HG03196 (cell line): ENCODE data around the gene NOD1.
"Not testable (repeated sequence)": the region's sequence is repeated elsewhere in the genome, so short reads cannot be mapped to it uniquely, and the experiment has no call there.

Experiments used
- ATAC-seq: cut with Tn5 transposase; IDR thresholded peaks from one replicate; pipeline ENCODE4 v1.9.1; 2021; ENCODE audit not compliant: unreplicated experiment

The NOD1 gene

DNA sequence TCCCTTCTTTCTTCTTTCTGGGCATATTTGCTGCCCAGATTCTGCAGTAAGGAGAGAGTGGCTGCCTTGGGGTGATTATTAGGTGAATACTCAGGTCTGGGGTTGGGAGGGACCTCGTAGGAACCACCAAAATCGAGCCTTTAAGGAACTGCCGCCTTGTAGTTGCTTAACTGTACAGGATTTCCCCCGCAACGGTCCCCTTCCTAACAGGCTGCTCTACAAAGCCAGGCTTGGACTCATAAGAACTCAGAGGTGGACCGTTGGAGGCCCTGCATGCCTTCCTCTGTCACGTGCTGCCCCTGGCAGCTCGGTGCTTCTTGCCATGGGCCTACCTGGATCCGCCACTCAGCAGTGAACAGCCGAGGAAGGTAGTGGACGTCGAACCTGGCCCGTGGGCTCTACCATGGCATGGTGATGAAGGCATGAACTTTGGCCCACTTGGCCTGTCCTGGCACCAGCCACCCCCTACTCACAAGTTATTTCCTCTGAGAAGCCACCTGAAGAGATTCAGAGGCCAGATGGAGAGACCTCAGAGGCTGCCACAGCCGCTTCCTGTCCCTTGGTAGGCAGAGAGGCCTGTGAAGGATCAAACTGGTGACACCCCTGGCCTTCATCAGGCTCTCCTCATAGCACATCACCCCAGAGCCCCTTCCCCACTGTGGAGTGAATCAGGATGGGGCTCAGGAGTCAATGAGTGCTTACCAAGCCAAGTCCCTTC, 54.6 kb downstream of the NOD1 start:
- no peak for ATAC-seq

DNA sequence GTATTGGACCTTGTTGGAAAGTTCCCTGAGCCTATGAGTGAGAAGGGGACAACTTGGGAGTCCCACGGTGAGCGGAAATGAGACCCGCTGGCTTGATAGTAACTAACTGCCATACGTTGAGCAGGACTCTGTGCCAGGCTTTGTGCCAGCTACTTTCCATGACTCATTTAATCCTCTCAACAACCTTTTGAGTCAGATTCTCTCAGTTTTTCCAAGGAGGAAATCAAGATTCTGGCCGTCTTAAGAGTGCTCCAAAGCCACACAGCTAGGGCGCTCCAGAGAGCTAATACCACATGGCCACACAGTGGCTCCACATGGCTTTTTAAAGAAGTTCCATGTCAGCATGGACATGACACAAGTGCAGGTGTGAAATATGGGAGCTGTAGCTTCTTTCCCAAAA, 55.7 kb downstream of the NOD1 start:
- no peak for ATAC-seq

DNA sequence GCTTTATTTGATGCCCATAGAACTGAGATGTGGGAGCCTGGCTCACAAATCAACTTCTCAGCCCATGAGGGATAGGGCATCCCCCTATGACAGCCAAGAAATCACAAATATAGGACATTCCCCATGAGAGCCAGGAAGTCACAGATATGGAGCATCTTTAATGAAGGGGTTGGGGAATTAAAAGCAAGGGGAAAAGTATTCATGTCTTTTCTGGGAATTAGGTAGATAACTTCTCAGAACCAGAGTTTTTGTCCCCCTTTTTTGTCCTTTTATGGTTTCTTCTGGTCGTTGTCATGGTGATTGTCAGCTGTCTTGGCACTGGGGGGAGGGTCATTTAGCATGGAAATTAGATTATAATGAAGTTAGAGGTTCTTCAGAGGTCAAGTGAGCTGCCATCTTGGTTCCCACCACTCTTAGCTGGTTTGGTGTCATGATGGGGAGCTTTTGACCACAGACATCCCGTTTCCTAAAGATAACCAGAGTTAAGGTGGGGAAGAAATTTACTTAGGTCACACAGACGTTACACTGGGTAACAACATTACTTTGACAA, 56.9 kb downstream of the NOD1 start:
- ATAC-seq, result no peak

DNA sequence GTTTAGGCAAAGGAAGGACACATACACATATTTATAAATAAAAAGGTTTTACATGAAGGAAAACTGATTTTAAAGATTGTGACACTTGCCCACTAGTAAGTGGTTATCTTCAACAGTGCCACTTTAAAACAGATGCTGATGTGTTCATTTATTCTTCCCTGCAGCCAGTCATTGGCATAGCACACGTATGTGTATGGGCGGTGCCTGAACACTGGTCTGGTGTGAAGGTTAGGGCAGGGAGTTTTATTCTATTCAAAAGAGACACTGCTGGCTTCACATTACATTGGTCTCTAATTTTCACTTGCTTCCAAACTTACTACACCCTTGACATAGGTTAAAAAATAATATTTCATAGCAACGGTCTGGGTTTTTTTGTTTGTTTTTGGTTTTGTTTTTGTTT, 57.9 kb downstream of the NOD1 start:
- ATAC-seq, result no peak

DNA sequence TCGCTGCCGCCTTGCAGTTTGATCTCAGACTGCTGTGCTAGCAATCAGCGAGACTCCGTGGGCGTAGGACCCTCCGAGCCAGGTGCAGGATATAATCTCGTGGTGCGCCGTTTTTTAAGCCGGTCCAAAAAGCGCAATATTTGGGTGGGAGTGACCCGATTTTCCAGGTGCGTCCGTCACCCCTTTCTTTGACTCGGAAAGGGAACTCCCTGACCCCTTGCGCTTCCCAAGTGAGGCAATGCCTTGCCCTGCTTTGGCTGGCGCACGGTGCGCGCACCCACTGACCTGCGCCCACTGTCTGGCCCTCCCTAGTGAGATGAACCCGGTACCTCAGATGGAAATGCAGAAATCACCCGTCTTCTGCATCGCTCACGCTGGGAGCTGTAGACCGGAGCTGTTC, 58.5 kb downstream of the NOD1 start:
- ATAC-seq, result not testable (repeated sequence)

DNA sequence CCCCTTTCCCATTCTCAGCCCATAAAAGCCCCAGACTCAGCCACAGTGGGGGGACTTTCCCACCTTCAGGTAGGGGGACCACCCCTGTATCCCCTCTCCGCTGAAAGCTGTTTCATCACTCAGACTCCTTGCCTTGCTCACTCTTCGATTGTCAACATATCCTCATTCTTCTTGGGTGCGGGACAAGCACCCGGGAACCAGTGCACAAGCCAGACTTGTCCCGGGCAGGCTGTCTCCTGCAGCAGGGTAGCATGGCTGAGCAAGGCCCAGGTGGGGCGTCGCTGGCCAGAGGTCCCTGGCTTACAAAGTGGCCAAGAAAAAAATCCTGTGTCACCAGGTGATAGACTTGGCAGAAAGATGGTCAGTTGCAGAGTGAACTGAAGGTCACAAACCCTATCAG, 64.7 kb downstream of the NOD1 start:
- ATAC-seq, result no peak

DNA sequence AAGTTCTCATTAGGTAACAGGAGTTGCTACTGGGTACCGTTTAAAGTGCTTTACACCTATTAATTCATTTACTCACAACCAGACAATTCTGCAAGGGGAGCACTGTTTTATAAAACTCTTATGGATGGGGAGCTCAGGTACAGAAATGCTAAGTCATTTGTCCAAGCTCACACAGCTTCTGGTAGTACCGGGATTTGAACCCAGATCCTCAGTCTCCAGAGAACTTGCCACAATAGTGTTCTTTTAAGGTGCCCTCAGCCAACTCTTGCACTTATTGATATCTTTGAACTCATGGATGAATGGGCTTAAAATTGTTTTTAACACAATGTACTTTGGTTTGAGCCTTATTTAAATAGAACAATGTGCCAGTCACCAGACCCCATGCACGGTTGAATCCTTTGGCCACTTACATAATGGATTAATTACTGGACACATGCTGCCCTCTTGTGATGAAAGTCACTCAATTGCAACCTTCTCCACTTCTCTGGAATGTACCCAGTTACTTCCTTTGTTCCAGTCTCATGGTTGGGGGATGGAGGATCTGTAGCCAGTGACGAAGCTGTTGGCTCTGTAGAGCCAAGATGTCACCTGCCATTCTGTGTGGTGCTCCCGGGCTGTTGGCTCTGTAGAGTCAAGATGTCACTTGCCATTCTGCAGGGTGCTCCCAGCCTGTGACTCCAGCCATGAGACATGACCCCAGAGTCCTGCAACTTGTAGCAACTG, 65.6 kb downstream of the NOD1 start:
- no peak for ATAC-seq

DNA sequence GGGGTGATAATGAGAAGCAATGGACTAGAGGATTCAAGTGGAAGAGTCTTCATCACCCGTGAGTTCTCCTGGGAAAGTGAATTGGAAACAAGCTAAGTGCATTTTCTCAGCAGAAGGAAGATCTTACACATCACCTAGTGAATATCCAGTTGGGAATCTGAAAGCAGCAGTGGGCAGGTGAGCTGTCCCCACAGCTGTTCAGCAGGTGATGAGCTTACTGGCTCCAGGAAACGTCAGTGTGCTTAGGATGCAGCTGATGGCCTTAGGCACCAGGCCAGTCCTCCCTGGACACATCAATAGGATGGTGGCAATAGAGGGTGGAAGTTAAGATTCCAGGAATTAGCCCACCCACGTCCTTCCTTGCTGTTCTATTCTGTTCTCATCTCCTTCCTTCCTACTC, 66.7 kb downstream of the NOD1 start:
- ATAC-seq, result no peak

DNA sequence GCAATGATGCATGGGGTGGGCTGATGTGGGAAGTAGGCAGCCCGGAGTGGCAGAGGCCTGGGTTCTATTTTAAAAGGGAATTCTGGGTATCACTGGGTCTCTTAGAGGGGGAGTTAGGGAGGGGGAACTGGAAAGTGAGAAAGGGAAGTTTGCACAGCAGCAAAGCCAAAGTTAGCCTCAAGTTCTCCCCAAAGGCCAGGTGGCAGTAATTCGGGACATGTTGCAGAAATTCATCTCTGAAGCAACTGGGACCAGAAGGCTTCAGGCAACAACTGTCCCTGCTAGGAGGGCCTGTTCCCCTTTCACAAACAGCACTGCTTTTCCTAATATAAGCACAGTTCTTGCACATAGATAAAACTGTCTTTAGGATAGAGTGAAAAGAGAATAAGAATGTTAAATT, 67.4 kb downstream of the NOD1 start:
- no peak for ATAC-seq

DNA sequence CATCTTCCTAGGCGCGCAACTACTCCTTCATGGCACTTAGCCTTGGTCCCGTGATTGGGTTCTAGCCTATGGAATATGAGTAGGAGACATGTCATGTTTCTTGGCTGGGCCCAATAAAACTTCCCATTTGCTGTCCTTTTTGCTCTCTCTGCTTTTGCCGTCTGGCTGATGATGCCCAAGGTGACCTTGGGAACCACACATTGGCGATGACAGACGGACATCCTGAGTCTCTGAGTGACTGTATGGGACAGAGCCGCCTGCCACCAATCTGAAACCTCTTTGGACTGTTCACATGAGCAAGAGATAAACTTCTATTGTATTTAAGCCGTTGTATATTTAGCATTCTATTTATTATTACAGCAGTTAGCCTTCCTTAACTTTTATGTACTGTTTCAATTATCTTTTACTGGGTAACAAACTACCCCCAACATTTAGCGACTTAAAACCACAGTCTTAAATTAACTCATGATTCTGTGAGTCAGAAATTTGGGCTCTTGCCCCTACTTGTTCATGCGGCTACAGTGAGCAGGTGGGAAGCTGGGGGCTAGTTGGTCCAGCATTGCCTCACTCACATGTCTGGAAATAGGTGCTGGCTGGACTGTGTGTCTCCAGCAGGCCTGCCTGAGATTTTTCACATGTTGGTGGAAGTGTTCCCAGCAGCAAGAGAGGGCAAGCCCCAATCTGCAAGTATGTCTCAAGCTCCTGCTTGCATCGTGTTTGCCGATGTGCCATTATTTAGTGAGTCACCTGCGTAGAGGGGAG, 71.7 kb downstream of the NOD1 start:
- ATAC-seq, result no peak

DNA sequence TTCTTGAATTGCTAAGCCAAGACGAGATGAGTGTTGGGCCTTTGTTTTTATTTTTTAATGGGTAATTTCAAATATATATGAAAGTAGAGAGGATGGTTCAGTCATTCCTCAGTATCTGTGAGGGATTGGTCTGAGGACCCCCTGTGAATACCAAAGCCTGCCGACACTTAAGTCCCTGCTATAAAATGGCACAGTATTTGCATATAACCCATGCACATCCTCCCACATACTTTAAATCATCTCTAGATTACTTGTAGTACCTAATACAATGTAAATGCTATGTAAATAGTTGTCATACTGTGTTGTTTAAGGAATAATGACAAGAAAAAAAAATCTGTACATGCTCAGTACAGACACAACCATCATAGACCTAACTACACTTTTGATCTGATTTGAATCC, 73.4 kb downstream of the NOD1 start:
- ATAC-seq, result no peak

DNA sequence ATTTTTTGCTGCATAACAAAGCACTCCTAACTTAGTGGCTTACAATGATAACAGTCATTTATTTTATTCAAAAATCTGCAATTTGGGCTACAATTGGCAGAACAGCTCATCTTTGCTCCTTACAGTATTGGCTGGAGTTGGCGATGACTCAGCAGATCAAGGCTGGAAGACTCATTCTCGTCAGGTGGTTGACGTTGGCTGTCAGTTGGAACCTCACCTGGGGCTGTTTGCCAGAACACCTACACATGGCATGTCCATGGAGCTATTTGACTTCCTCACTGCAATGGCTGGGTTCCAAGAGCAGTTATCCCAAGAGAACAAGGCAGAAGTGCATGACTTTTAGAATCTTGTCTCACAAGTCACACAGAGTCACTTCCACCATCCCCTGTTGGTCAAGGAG, 75.1 kb downstream of the NOD1 start:
- no peak for ATAC-seq

DNA sequence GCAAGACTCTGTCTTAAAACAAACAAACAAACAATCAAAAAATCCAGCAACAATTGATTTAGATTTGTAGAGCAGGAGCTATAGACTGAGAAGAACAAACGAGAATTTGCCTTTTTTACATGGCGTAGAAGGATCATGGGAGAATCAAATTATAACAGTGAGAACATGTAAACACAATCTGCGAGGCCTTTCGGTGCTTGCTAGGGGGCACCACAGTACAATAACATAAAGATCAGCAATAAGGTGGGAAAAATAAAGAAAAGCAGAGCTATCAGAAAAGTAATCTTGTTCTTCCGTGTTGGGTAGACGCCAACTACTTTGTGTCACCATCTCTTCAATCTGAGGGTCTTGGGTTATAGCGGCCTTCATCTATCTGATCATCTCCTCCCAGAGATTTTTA, 82.2 kb downstream of the NOD1 start:
- ATAC-seq, result no peak

DNA sequence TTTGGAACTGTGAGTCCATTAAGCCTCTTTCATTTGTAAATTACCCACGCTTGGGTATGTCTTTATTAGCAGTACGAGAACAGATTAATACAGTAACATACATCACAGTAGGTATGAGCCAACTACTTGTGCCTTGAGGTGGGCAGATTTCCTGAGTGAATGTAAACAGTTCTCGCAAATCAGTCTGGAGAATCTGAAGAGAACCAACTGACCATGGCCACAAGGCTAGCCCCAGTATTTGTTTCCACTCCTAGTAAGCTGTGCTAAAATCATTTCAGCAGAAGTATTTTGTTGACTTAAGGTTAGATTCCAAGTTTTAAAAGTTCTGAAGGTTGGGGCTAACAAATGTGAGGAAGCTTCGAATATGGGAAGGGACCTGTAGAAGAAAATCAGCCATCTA, 82.9 kb downstream of the NOD1 start:
- no peak for ATAC-seq

DNA sequence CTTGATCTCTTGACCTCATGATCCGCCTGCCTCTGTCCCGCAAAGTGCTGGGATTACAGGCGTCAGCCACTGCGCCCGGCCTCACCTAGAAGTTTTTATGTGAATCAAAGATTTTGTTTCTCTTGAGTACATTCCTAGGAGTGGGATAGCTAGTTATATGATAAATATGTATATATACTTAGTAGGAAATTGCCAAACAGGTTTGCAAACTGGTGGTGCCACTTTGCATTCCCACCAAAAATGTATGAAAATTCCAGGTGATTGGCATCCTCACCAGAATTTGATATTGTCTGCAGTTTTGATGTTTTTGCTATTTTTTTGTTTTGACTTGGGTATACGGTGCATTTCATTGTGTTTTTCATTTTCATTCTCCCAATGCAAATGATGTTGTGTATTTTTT, 86.8 kb downstream of the NOD1 start:
- no peak for ATAC-seq

DNA sequence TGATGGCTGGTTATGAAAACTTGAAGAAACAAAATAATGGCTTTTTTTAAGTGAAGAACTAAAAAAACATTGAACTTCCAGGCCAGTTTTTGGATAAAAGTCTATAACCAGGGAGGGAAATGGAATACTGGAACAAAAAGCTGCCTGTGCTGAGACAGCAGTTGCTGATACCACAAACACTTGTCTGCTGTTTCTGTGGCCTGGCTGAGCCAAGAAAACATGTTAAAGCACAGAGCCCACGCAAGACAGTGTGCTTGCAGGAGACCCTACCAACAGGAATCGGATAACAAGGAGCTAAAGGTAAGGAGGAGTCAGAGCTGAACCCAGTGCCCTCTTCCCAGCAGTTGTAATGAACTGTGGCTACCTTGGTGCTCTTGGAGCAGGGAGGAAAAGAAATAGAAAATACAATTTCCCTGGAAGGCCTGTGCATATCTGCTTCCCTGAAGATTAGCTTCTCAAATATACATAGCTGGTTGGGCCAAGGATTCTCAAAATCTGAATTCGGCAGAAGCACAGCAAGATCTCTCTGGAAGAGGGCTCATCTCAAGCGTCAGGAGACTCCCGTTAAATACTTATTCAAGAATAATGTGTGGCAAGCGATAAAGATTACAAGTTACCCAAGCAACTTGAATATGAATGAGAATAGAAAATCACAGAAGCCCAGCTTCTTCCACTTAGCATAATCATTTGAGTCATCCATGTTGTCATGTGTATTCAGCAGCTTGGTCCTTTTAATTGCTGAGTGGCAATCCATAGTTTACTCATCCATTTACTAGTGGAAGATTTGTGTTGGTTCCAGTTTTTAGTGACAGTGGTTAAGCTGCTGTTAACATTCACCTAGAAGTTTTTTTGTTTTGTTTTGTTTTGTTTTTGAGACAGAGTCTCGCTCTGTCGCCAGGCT, 87.6 kb downstream of the NOD1 start:
- ATAC-seq, result no peak

DNA sequence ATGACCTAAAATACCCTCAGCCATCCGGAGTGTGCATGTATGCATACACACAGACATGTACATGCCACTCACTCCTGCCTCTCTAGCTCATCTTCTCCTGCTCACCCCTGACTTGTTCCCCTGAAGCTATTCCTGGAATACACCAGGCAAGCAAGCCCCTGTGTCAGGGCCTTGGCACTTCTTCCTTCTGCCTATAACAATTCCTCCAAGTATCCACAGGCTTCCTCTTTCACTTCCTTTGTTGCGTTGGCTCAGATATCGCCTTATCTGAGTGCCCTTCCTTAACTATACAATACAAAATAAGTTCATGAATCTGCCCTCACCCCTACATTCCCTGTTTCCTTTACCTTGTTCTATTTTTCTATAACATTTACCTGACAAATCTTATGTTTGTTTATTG, 88.8 kb downstream of the NOD1 start:
- ATAC-seq, result no peak

DNA sequence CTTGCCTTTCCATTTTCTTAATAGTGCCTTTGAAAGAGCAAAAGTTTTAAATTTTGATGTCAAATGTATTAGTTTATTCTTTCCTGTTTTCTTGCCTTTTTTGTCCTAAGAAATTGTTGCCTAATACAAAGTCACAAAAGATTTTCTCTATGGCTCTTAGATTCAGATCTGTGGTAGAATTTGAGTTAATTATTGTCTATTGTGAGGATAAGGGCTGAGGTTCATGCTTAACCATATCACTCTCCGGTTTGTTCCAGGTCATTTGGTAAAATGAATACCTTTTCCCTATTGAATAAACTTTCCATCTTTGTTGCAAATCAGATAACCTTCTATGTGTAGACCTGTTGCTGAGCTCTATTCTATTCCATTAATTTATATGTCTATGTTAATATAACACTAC, 96.0 kb downstream of the NOD1 start:
- no peak for ATAC-seq

DNA sequence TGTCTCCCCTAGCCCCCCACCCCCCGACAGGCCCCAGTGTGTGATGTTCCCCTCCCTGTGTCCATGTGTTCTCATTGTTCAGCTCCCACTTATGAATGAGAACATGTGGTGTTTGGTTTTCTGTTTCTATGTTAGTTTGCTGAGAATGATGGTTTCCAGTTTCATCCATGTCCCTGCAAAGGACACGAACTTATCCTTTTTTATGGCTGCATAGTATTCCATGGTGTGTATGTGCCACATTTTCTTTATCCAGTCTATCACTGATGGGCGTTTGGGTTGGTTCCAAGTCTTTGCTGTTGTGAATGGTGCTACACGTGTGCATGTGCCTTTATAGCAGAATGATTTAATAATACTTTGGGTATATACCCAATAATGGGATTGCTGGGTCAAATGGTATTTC, 97.8 kb downstream of the NOD1 start:
- ATAC-seq, result not testable (repeated sequence)

DNA sequence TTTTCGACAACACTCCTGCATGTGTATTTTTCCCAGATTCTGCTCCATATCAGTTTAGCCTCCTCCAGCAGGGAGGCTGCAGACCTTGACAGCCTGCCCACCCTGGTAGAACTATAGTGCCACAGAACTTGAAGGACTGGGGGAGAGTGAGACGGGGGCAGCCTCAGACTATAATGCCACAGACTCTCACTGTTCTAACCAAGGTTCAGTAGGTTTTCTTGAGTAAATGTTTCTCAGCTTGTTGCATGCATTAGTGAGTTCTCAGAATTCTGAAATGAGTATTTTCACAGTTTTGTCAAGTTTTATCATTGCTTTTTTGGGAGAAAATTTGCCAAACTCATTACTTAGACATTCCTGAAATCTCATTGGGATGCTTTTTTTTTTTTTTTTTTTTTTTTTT, 98.3 kb downstream of the NOD1 start:
- no peak for ATAC-seq

DNA sequence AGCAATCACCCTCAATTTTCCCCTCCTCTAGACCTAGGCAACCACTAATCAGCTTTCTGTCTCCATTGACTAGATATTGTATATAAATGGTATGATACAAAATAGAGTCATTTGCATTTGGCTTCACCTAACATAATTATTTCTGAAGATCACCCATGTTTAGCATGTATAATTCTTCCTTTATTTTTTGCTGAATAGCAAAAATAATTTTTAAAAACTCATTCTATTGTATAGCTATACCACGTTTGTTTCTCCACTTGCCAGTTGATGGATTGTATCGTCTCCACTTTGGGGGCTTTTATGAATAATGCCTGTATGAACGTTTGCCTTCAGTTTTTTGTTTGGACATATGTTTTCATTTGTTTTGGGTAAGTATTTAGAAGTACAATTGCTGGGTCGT, 98.8 kb downstream of the NOD1 start:
- no peak for ATAC-seq
